Endodermal cell (in vitro differentiated cells): ENCODE measurements around the gene CACNG1. TPM values are rescaled to one million over a fixed set of nuclear protein-coding genes. Genes with fewer than 3 reads are reported as not detected.

Experiments used
- DNase-seq: peaks from one replicate; pipeline ENCODE4 v3.0.0-alpha.2; 2017
- H3K27ac ChIP-seq: 2 replicates; pipeline ENCODE4 v1.5.1; 2013; ENCODE audit warnings: mild to moderate bottlenecking, low read depth, low read length, moderate library complexity
- H3K27me3 ChIP-seq: 2 replicates; pipeline ENCODE4 v1.6.1; 2013; ENCODE audit warnings: mild to moderate bottlenecking, low read length, moderate library complexity; ENCODE audit not compliant: insufficient read depth, control insufficient read depth, poor library complexity, severe bottlenecking
- H3K36me3 ChIP-seq: 2 replicates; pipeline ENCODE4 v1.7.0; 2013; ENCODE audit warnings: mild to moderate bottlenecking, low read length, moderate library complexity; ENCODE audit not compliant: control insufficient read depth, insufficient read depth
- H3K4me1 ChIP-seq: one replicate; pipeline ENCODE4 v1.7.0; 2013; ENCODE audit warnings: low read length; ENCODE audit not compliant: control insufficient read depth, insufficient read depth
- H3K4me3 ChIP-seq: 2 replicates; pipeline ENCODE4 v1.5.1; 2013; ENCODE audit warnings: mild to moderate bottlenecking, low read length, moderate library complexity
- H3K9ac ChIP-seq: 2 replicates; pipeline ENCODE4 v1.6.1; 2013; ENCODE audit warnings: mild to moderate bottlenecking, low read length, moderate library complexity; ENCODE audit not compliant: poor library complexity, severe bottlenecking; ENCODE audit errors: extremely low read depth
- H3K9me3 ChIP-seq: 2 replicates; pipeline ENCODE4 v1.6.1; 2013; ENCODE audit warnings: mild to moderate bottlenecking, low read length, moderate library complexity; ENCODE audit not compliant: control insufficient read depth
- H3K27ac Mint-ChIP-seq: 2 replicates; pipeline ENCODE4 v1.8.0; 2020; ENCODE audit warnings: mixed read lengths
- H3K27me3 Mint-ChIP-seq: 2 replicates; pipeline ENCODE4 v1.8.0; 2021; ENCODE audit warnings: mild to moderate bottlenecking, mixed read lengths; ENCODE audit not compliant: insufficient read depth
- H3K36me3 Mint-ChIP-seq: 2 replicates; pipeline ENCODE4 v1.8.0; 2020; ENCODE audit warnings: low read depth, mixed read lengths
- H3K4me1 Mint-ChIP-seq: 2 replicates; pipeline ENCODE4 v1.8.0; 2020; ENCODE audit warnings: mixed read lengths
- H3K4me3 Mint-ChIP-seq: 2 replicates; pipeline ENCODE4 v1.8.0; 2020; ENCODE audit warnings: mild to moderate bottlenecking, moderate library complexity, mixed read lengths
- H3K9me3 Mint-ChIP-seq: 2 replicates; pipeline ENCODE4 v1.8.0; 2020; ENCODE audit warnings: mild to moderate bottlenecking, mixed read lengths
- CTCF ChIP-seq: fragments of 200-600 bp; sonication (generic); conservative IDR thresholded peaks from 2 replicates; pipeline ENCODE4 v1.5.0; 2021; ENCODE audit warnings: antibody characterized with exemption, mild to moderate bottlenecking
- WGBS, 2 experiments: methylation state at CpG; one replicate each; pipeline versions ENCODE4 v1.1.5 to v1.1.7; 2013; ENCODE audit warnings: missing lambda C conversion rate in 2 of 2, mixed read lengths in 1 of 2; ENCODE audit not compliant: insufficient coverage in 1 of 2, insufficient read length in 1 of 2; 5-methylcytosine and 5-hydroxymethylcytosine counted together
- total RNA-seq, 2 donors: library from RNA; stranded (reverse); fragmentation: NEBNext Ultra II Directional in 1 of 2; extraction: Animal tissue kit (Norgen Biotek cat#: 25700) in 1 of 2; gene quantifications; 2 replicates in 1 of 2; 3 replicates in 1 of 2; pipeline ENCODE4 v1.2.1, GENCODE V29; 2021

Gene CACNG1
- total RNA-seq, 2 donors from 2014 or later: not detected

DNA sequence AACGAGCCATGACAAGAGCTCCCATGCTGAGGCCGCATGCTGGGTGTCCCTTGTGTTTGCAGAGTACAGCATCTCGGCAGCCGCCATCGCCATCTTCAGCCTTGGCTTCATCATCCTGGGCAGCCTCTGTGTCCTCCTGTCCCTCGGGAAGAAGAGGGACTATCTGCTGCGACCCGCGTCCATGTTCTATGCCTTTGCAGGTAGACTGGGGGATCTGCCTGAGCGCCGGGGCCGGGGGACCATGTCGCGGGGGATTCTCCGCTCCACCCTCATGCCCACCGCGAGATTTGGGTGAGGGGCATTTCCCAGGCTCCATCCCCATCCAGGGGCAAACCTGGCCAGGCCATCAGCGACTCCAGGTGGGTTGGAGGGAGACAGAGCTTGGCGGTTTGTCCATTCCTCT, 10.7 kb downstream of the CACNG1 start:
- H3K9me3 Mint-ChIP-seq: no peaks in the 10 kb centered on the region
- Histone ChIP-seq H3K9ac (no peak overlapping the region), H3K27ac (no peak overlapping the region), H3K4me3 (no peak overlapping the region), H3K9me3 (peaks cover under 1% of the 10 kb centered on the region), H3K36me3 (no peaks in the 10 kb centered on the region), H3K27me3 (no peaks in the 10 kb centered on the region), H3K4me1 (no peaks in the 10 kb centered on the region)
- no peaks in the 10 kb centered on the region for H3K36me3 Mint-ChIP-seq
- no peak overlapping the region for H3K27ac Mint-ChIP-seq
- DNase-seq: peak; percentile 43
- H3K4me3 Mint-ChIP-seq: no peak overlapping the region
- no peak for TF ChIP-seq CTCF
- no peaks in the 10 kb centered on the region for H3K4me1 Mint-ChIP-seq
- H3K27me3 Mint-ChIP-seq: peaks cover 2% of the 10 kb centered on the region
- 87 to 95% methylated on average over 6 to 19 of the region's 19 CpGs for WGBS, 2 experiments

DNA sequence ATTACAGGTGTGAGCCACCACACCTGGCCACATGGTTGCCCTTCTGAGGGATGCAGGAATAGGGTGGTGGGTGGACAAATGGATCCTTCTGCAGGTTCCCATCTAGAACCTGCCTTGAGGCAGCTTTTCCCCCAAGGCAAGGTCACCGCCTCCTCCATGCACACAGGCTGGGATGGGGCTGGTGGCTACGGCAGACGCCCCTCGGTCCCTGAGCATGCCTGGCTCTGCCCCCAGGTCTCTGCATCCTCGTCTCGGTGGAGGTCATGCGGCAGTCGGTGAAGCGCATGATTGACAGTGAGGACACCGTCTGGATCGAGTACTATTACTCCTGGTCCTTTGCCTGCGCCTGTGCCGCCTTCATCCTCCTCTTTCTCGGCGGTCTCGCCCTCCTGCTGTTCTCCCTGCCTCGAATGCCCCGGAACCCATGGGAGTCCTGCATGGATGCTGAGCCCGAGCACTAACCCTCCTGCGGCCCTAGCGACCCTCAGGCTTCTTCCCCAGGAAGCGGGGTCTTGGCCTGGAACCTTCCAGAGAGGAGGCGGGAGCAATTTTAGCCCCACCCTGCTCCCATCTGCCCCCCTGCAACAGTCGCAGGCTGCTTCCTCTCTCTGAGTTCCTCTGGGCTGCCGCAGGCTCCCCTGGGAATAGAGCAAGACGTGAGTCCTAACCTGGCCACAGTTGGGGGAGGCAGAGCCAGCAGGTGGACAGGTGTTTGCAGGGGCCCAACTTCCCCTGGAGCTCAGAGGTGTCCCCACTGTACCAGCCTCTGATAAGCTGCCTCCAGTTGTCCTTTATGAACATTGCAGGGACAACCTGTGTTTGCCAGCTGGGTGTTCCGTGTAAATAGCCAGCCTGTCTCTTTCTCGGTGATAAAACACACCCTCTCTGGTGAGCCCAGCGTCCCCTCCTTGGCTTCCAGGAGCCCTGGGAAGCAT, 11.7 kb downstream of the CACNG1 start:
- Histone ChIP-seq H3K4me1 (no peaks in the 10 kb centered on the region), H3K27me3 (no peaks in the 10 kb centered on the region), H3K9me3 (no peaks in the 10 kb centered on the region), H3K9ac (no peak overlapping the region), H3K36me3 (no peaks in the 10 kb centered on the region), H3K4me3 (no peak overlapping the region), H3K27ac (no peak overlapping the region)
- H3K4me1 Mint-ChIP-seq: no peaks in the 10 kb centered on the region
- 90 to 92% methylated on average over 15 to 29 of the region's 29 CpGs for WGBS, 2 experiments
- H3K27me3 Mint-ChIP-seq: peaks cover 2% of the 10 kb centered on the region
- H3K4me3 Mint-ChIP-seq: no peak overlapping the region
- H3K9me3 Mint-ChIP-seq: no peaks in the 10 kb centered on the region
- DNase-seq: peak; percentile 52
- no peak overlapping the region for H3K27ac Mint-ChIP-seq
- H3K36me3 Mint-ChIP-seq: peaks cover 7% of the 10 kb centered on the region
- TF ChIP-seq CTCF: no peak

DNA sequence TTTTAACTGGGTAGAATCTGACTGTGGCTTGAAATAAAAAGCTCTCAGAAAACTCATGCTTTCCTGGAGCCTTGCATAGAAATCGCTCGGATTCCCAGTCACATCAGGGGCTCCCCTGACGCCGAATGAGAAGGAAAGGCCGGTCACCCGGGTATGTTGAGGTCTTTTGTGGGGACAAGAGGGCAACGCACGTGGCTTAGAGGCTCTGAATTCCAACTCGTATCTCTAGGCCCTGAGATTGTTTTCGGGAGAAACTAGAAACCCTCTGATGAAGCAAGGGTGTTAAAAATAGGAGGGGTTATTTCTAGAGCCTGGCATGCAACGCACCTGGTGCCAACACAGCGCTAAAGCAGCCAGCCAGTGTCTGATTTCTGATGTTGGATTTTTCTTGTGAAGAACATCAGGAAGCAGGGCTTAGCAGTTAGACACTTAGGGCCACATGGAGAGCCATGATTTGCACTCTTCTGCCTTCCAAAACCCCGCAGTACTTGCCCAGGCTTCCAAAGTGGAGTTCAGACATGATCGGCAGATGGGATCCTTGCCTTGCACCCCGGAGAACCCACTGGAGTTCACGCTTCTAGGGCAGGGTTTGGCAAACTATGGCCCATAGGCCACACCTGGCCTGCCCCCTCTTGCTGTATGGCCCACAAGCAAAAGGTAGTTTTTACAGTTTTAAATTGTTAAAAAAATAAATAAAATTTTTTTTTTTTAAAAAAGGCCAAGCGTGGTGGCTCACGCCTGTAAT, 12.6 kb downstream of the CACNG1 start:
- peak; percentile 48 for DNase-seq
- Mint-ChIP-seq H3K4me3 (no peak overlapping the region), H3K4me1 (no peaks in the 10 kb centered on the region), H3K9me3 (no peaks in the 10 kb centered on the region), H3K36me3 (peaks cover 7% of the 10 kb centered on the region), H3K27ac (no peak overlapping the region), H3K27me3 (peaks cover 2% of the 10 kb centered on the region)
- H3K4me1 ChIP-seq: no peaks in the 10 kb centered on the region
- H3K36me3 ChIP-seq: no peaks in the 10 kb centered on the region
- no peak for TF ChIP-seq CTCF
- WGBS, 2 experiments: 94% methylated on average over 13 to 18 of the region's 18 CpGs
- H3K4me3 ChIP-seq: no peak overlapping the region
- H3K27me3 ChIP-seq: no peaks in the 10 kb centered on the region
- H3K27ac ChIP-seq: no peak overlapping the region
- no peaks in the 10 kb centered on the region for H3K9me3 ChIP-seq
- H3K9ac ChIP-seq: no peak overlapping the region
